ENCODE measurements around the gene ZNF41. TPM values are rescaled to one million over a fixed set of nuclear protein-coding genes. Genes with fewer than 3 reads are reported as not detected.

ZNF41 gene
- total and polyA plus RNA-seq, 2 of the 8 experiments (the other 6 are each of a cell fraction or from before 2014, with no cell fraction given): 1.8 to 5.3 TPM

DNA sequence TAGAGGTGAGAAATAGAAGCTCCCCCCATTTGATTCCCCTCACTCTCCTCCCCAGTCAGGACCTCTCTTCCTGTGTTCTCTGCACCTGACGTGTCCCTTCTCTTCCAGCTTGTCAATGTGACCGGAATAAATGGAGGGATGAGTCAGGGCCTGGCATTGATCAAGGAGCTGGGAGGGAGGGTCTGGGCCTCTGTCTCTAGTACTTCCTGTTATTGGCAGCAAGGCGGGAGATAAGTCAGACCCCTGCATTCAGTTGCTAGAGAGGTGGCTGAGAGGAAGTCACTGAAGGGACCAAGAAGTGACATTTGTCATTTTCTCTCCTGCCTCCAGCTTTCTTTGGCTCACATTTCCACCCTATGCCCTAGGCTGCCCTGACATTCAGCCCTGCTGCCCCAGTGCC is 35.1 kb upstream of the ZNF41 start:
- Histone ChIP-seq H3K79me2 (ENCODE audit: control insufficient read depth in 1 of 2, insufficient read depth in 2 of 2, low read length in 2 of 2) (no peaks in the 10 kb centered on the region), H4K5ac (ENCODE audit: insufficient read length, low read depth, low read length) (no peak overlapping the region), H4K20me1 (replicated peaks in 1 of 2; ENCODE audit: control insufficient read depth in 1 of 2, insufficient read depth in 2 of 2, low read length in 2 of 2) (no peaks in the 10 kb centered on the region), H3K4me3 (ENCODE audit: extremely low read depth in 1 of 4, insufficient read depth in 2 of 4, low read depth in 3 of 4, low read length in 4 of 4) (no peak overlapping the region), H4K91ac (replicated peaks; ENCODE audit: insufficient read length, low read length) (no peak overlapping the region), H2BK15ac (ENCODE audit: low read length) (no peak overlapping the region), H2BK5ac (ENCODE audit: low read depth, low read length) (no peak overlapping the region), H3K9me3 (ENCODE audit: insufficient read depth in 2 of 2, low read depth in 1 of 2, low read length in 1 of 2) (no peaks in the 10 kb centered on the region), H3K23me2 (ENCODE audit: low read depth, low read length) (peaks cover under 1% of the 10 kb centered on the region; the same call in 1 of the 2 replicates), H3K4me1 (replicated peaks in 1 of 4; ENCODE audit: control insufficient read depth in 3 of 4, insufficient read depth in 4 of 4, low read length in 3 of 4) (0 out of 7 replicates have a peak, but pooled peaks cover 0 to under 1% (median 0%) of the 10 kb centered on the region in 4 experiments), H3K79me1 (ENCODE audit: low read depth, low read length) (no peaks in the 10 kb centered on the region), H3K36me3 (ENCODE audit: control insufficient read depth in 2 of 4, insufficient read depth in 4 of 4, low read length in 3 of 4) (no peaks in the 10 kb centered on the region), H3K4ac (replicated peaks; ENCODE audit: insufficient read length, low read depth, low read length) (no peak overlapping the region), H3K14ac (ENCODE audit: insufficient read length) (no peak overlapping the region), H3K4me2 (ENCODE audit: insufficient read depth in 1 of 2, low read depth in 2 of 2, low read length in 2 of 2) (no peak overlapping the region), H2BK20ac (ENCODE audit: low read length) (no peak overlapping the region), H2BK120ac (replicated peaks; ENCODE audit: low read depth, low read length) (no peak overlapping the region), H2AFZ (ENCODE audit: low read length) (no peak overlapping the region), H3K56ac (replicated peaks; ENCODE audit: insufficient read length, low read depth, low read length) (no peak overlapping the region), H3K18ac (ENCODE audit: extremely low read depth, low read length) (no peak overlapping the region), H2BK12ac (ENCODE audit: low read depth, low read length) (no peak overlapping the region), H3K27ac (ENCODE audit: low read depth, low read length) (no peak overlapping the region), H2AK5ac (ENCODE audit: low read depth, low read length) (no peak overlapping the region), H3K27me3 (replicated peaks in 1 of 4; ENCODE audit: control insufficient read depth in 3 of 4, extremely low read depth in 1 of 4, insufficient read depth in 3 of 4, low read length in 3 of 4) (no peaks in the 10 kb centered on the region), H3K23ac (ENCODE audit: insufficient read length) (no peak overlapping the region), H3K9ac (replicated peaks in 1 of 4; ENCODE audit: extremely low read depth in 1 of 4, low read depth in 3 of 4, low read length in 3 of 4) (no peak overlapping the region), H4K8ac (ENCODE audit: extremely low read depth, insufficient read depth, low read length) (no peak overlapping the region)
- TF ChIP-seq TAF7 (optimal IDR thresholded peaks at IDR 0.05; ENCODE audit: borderline replicate concordance, low read depth, low read length): no peak
- TF ChIP-seq TBP (IDR thresholded peaks at IDR 0.05; ENCODE audit: low read depth, low read length): no peak
- no peak for TF ChIP-seq PHF8 (conservative IDR thresholded peaks at IDR 0.05; ENCODE audit: low read depth, low read length)
- TF ChIP-seq CBX8 (IDR thresholded peaks at IDR 0.05; ENCODE audit: borderline replicate concordance, low read depth, low read length): no peak
- TF ChIP-seq YY1 (IDR thresholded peaks at IDR 0.05; ENCODE audit: low read depth, low read length): no peak
- POLR2A ChIA-PET (ENCODE audit: partially characterized antibody): interaction anchor here (1.9 kb wide), 1 partner anchor 300 kb away, joined by 4 read pairs; the partner anchor contains the start of gene CDK16
- 100% methylated on average over 1 of the region's 3 CpGs; no CpG with 5 or more reads in 1 of the 2 experiments for WGBS, 2 experiments (ENCODE audit: extremely low coverage in 1 of 2, insufficient coverage in 1 of 2, insufficient read length in 1 of 2, insufficient replicate concordance in 2 of 2, low coverage in 1 of 2, low lambda C conversion rate in 2 of 2, missing lambda C conversion rate in 1 of 2)
- CTCF ChIA-PET (ENCODE audit: partially characterized antibody): interaction anchor here (1.2 kb wide), 1 partner anchor 21 kb away, joined by 5 read pairs; no protein-coding TSS in a partner anchor
- no peak for DNase-seq (ENCODE audit: low read depth in 1 of 2, low spot score in 2 of 2)
- FAIRE-seq: no peak

Measured in H1 (cell line).